RWPE1 (cell line): Measurements from ENCODE around the gene PRR35.
A peak's percentile ranks its signal among the peaks of the same experiment; 100 is the strongest.
"Not testable (repeated sequence)": the region's sequence is repeated elsewhere in the genome, so short reads cannot be mapped to it uniquely, and the experiment has no call there.

ENCODE experiments used
- CTCF ChIA-PET: fragments of 350-600 bp; sonication (Branson Sonifier 250); formaldehyde crosslinking; extraction: SDS; loops from one replicate; lab custom pipeline; 2021; lab: Yijun Ruan, JAX
- POLR2A ChIA-PET: fragments of 400-600 bp; formaldehyde crosslinking; extraction: SDS; loops from one replicate; lab custom pipeline; 2020; ENCODE audit warnings: antibody characterized with exemption; ENCODE audit not compliant: low non-redundant PET; lab: Yijun Ruan, JAX
- DNase-seq: peaks from one replicate; pipeline ENCODE4 v3.0.0; 2012; ENCODE audit warnings: low spot score
- H3K27ac ChIP-seq: fragments of 450-650 bp; 2 replicates; pipeline ENCODE4 v1.5.1; 2017
- TF ChIP-seq, protein P1 (sequence below): fragments of 450-650 bp; conservative IDR thresholded peaks from 2 replicates; pipeline ENCODE4 v1.5.1; 2017; ENCODE audit warnings: low read depth, mild to moderate bottlenecking

Gene PRR35

GRCh38 chr16:592518-593306 lies 32.5 kb downstream of the PRR35 start:
- CTCF ChIA-PET = interaction anchor here (0.6 to 2.3 kb wide), 16 partner anchors 8 to 1665 kb away, joined by 3 to 17 read pairs (median 5); partner anchors contain the start of genes JMJD8, METTL26 and WFIKKN1
- POLR2A ChIA-PET = interaction anchor here (0.6 to 2.0 kb wide), 3 partner anchors 38 to 239 kb away, joined by 3 to 4 read pairs (median 3); partner anchors contain the start of genes METTL26 and WFIKKN1
- H3K27ac ChIP-seq = peak overlapping the region; percentile 95
- DNase-seq = peak; percentile 87
- TF ChIP-seq, protein P1, sequence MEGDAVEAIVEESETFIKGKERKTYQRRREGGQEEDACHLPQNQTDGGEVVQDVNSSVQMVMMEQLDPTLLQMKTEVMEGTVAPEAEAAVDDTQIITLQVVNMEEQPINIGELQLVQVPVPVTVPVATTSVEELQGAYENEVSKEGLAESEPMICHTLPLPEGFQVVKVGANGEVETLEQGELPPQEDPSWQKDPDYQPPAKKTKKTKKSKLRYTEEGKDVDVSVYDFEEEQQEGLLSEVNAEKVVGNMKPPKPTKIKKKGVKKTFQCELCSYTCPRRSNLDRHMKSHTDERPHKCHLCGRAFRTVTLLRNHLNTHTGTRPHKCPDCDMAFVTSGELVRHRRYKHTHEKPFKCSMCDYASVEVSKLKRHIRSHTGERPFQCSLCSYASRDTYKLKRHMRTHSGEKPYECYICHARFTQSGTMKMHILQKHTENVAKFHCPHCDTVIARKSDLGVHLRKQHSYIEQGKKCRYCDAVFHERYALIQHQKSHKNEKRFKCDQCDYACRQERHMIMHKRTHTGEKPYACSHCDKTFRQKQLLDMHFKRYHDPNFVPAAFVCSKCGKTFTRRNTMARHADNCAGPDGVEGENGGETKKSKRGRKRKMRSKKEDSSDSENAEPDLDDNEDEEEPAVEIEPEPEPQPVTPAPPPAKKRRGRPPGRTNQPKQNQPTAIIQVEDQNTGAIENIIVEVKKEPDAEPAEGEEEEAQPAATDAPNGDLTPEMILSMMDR = peak; percentile 90

- DNase-seq = peak; percentile 33
- POLR2A ChIA-PET = interaction anchor here (0.9 to 2.0 kb wide), 2 partner anchors 38 to 43 kb away, joined by 3 to 4 read pairs; partner anchors contain the start of genes METTL26 and WFIKKN1
- CTCF ChIA-PET = interaction anchor here (1.4 to 2.3 kb wide), 5 partner anchors 8 to 50 kb away, joined by 4 to 17 read pairs (median 9); partner anchors contain the start of gene WFIKKN1
These were observed 33.2 kb downstream of the PRR35 start for GRCh38 chr16:593406-593805.

DNA sequence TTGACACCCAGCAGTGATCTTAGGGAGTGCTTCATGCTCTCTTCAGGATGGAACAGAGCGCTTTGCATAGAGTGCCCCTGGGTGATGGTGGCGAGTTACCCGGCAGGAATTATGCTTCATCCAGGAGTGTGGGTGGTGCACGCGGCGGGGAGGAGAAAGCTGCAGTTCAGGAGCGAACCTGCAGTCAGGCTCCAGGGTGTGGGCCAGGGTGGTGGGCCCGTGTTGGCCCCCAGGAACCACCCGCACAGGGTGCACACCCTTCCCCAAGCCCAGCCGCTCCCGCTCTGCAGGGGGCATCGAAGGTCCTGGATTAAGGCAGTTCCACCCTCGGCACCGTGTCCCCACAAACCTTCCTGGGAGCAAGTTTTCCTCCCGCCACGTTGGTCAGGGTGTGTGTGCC lies 33.6 kb downstream of the PRR35 start:
- ChIA-PET POLR2A (interaction anchor here (0.9 to 2.0 kb wide), 2 partner anchors 37 to 42 kb away, joined by 3 to 4 read pairs; partner anchors contain the start of genes METTL26 and WFIKKN1), CTCF (interaction anchor here (1.9 to 2.3 kb wide), 2 partner anchors 27 to 37 kb away, joined by 9 to 17 read pairs; partner anchors contain the start of gene WFIKKN1)
- TF ChIP-seq, protein P1 = no peak
- peak overlapping the region; percentile 95 for H3K27ac ChIP-seq
- no peak for DNase-seq

More at GRCh38 chr16:593406-593805, 33.2 kb downstream of the PRR35 start:
- H3K27ac ChIP-seq = peak overlapping the region; percentile 95
- TF ChIP-seq, protein P1 = no peak

GRCh38 chr16:595094-595528 lies 34.9 kb downstream of the PRR35 start:
- ChIA-PET POLR2A (no interaction called here), CTCF (no interaction called here)
- H3K27ac ChIP-seq = no peak overlapping the region; the same call in 1 of the 2 replicates
- DNase-seq = no peak
- TF ChIP-seq, protein P1 = no peak

- TF ChIP-seq, protein P1 = no peak
- CTCF ChIA-PET = interaction anchor here (0.6 kb wide), 1 partner anchor 113 kb away, joined by 5 read pairs; no protein-coding TSS in a partner anchor
- H3K27ac ChIP-seq = peak overlapping the region; percentile 27; the same call in 1 of the 2 replicates
- POLR2A ChIA-PET = no interaction called here
- DNase-seq = no peak
These were observed 35.9 kb downstream of the PRR35 start for GRCh38 chr16:595942-596735.

DNA sequence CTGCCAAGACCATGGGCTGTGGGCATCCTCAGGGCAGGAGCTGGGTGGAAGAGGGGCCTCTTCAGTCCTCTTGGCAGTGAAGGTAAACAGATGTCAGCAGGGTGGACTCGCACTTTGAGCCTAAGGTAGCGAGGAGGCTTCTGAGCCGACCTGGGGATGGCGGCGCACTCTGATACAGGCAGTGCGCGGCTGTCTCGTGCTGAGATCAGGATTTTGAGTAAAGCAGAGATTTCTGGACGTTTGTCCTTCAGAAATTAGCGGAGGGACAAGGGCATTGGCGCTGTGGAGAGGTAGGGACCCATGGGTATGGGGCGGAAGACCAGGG lies 36.5 kb downstream of the PRR35 start:
- peak overlapping the region; percentile 27; the same call in 1 of the 2 replicates for H3K27ac ChIP-seq
- TF ChIP-seq, protein P1 = no peak
- ChIA-PET POLR2A (no interaction called here), CTCF (no interaction called here)
- no peak for DNase-seq

- CTCF ChIA-PET, POLR2A ChIA-PET, H3K27ac ChIP-seq, DNase-seq: not testable (repeated sequence)
These were observed 37.5 kb downstream of the PRR35 start for GRCh38 chr16:597655-598054.
